Kidney tubule cell (primary cell): Measurements from ENCODE around the gene TMEM53.
A peak's percentile ranks its signal among the peaks of the same experiment; 100 is the strongest.
"Not testable (repeated sequence)": the region's sequence is repeated elsewhere in the genome, so short reads cannot be mapped to it uniquely, and the experiment has no call there.

Experiments
- DNase-seq: peaks from one replicate; pipeline ENCODE4 v3.0.0-alpha.2; 2018; ENCODE audit warnings: low spot score

Gene TMEM53

GRCh38 chr1:44672254-44672955 is 1.9 kb downstream of the TMEM53 start:
- DNase-seq = peak; percentile 82

- DNase-seq = no peak
These were observed 3.3 kb downstream of the TMEM53 start for GRCh38 chr1:44670751-44671640.

GRCh38 chr1:44666719-44667118 is 7.6 kb downstream of the TMEM53 start:
- DNase-seq = not testable (repeated sequence)

GRCh38 chr1:44664730-44665370 is 9.4 kb downstream of the TMEM53 start:
- DNase-seq = no peak

- no peak for DNase-seq
These were observed 10.9 kb downstream of the TMEM53 start for GRCh38 chr1:44663417-44663816.

- DNase-seq = no peak
These were observed 11.6 kb downstream of the TMEM53 start for GRCh38 chr1:44662683-44663030.

- no peak for DNase-seq
These were observed 12.2 kb downstream of the TMEM53 start for GRCh38 chr1:44661781-44662682.

- no peak for DNase-seq
These were observed 14.1 kb downstream of the TMEM53 start for GRCh38 chr1:44660176-44660575.

- no peak for DNase-seq
These were observed 14.7 kb downstream of the TMEM53 start for GRCh38 chr1:44659566-44659965.

GRCh38 chr1:44655609-44656008 is 18.7 kb downstream of the TMEM53 start:
- peak; percentile 39 for DNase-seq

GRCh38 chr1:44654621-44655187 is 19.6 kb downstream of the TMEM53 start:
- no peak for DNase-seq

GRCh38 chr1:44653107-44653964 is 20.9 kb downstream of the TMEM53 start:
- DNase-seq = no peak

GRCh38 chr1:44652445-44653106 is 21.7 kb downstream of the TMEM53 start:
- DNase-seq = peak; percentile 67

GRCh38 chr1:44651069-44651468 is 23.2 kb downstream of the TMEM53 start:
- no peak for DNase-seq

GRCh38 chr1:44650159-44650831 is 24.0 kb downstream of the TMEM53 start:
- no peak for DNase-seq

GRCh38 chr1:44649788-44650158 is 24.5 kb downstream of the TMEM53 start:
- DNase-seq = no peak

- no peak for DNase-seq
These were observed 25.6 kb downstream of the TMEM53 start for GRCh38 chr1:44648529-44649250.

GRCh38 chr1:44647896-44648295 is 26.4 kb downstream of the TMEM53 start:
- DNase-seq = no peak
